HG03442 (cell line): Measurements from ENCODE around the gene SLC1A3.

Source experiments
- ATAC-seq: cut with Tn5 transposase; IDR thresholded peaks from one replicate; pipeline ENCODE4 v1.9.1; 2021; ENCODE audit warnings: mild to moderate bottlenecking, moderate library complexity; ENCODE audit not compliant: unreplicated experiment

SLC1A3 gene

DNA sequence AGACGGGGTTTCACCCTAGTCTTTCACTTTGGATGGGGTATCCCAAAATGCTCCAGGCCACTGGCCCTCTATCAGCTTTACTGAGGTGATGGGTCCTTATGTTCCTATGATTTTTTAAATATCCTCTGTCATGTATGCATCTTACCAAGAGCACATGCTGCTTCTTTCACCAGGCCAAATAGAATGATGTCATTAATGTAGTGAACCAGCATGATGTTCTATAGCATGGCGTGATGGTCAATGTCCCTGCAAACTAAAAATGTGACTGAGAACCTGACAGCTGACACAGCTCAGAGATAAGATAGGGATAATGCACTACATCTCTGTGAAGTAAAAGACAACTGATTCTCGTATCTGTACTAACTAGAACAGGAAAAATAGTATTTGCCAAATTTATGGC is 103.6 kb downstream of the SLC1A3 start:
- no peak for ATAC-seq

- ATAC-seq = no peak
Observed at GRCh38 chr5:36712706-36713105, 106.3 kb downstream of the SLC1A3 start.

GRCh38 chr5:36713541-36713940 is 107.1 kb downstream of the SLC1A3 start:
- no peak for ATAC-seq

DNA sequence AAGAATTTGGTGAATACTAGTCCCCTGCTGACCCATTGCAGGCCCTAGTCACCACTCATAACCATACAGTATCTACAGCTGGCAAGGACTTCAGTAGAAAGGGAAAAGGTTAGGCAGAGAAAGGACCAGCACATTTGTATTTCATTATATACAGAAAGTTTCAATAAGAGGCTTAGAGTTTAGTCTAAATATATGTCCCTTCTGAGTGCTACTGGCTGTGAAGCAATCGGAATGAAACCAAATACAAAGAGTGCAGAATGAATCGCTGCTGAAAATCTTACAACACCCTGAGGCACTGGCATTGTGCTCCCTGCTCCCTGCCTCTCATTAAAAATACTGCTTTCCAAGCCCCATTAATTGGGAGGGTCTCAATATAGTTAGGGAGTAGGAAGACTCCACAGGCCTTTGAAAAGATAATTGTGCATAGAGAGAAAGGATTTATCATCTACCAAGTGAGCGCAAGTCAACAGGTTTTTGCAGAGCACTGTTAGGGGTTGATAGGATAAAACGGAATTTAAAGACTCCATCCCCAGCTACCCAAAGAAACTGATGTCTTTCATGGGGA is 110.8 kb downstream of the SLC1A3 start:
- ATAC-seq = no peak

DNA sequence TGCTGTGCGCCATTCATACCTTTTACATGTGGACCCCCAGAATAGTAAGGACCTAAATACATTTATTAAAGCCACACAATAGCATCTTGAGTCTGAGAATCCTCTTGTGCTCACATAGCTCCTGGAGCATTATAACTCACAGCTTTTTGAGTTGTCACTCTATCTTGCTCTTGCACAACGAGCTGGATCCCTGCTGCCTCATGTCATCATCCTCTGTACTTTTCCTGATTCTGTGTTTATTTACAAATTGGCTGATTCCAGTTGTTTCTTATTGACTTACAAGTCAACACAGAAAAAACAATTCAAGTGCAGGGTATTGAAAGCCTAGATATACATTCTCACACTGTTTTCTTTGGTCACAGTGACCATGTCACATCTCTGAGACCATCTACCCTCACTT is 112.9 kb downstream of the SLC1A3 start:
- ATAC-seq = no peak

GRCh38 chr5:36720688-36721087 is 114.3 kb downstream of the SLC1A3 start:
- ATAC-seq = no peak

GRCh38 chr5:36721664-36722235 is 115.3 kb downstream of the SLC1A3 start:
- no peak for ATAC-seq

DNA sequence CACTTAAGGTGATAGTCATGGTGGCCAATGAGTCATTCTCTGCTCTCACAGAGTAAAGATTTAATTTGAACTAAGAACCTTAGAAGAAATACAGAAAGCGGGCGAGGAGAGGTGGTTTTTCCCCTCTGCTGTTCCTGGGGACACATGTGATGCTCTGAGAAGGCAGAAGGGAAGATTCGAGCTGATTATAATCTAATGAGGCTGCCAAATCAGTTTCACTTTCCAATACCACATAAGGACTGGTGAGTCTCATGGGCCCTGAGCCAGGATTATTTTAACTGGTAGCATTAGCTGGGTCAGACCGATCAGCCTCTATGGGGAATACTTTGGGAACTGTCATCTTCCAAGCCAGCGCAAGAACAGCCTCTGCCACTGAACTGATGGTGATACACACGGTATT is 116.5 kb downstream of the SLC1A3 start:
- ATAC-seq = peak; percentile 28

GRCh38 chr5:36723912-36724311 is 117.5 kb downstream of the SLC1A3 start:
- peak; percentile 35 for ATAC-seq

- peak; percentile 70 for ATAC-seq
Observed at GRCh38 chr5:36724467-36725332, 118.3 kb downstream of the SLC1A3 start.

DNA sequence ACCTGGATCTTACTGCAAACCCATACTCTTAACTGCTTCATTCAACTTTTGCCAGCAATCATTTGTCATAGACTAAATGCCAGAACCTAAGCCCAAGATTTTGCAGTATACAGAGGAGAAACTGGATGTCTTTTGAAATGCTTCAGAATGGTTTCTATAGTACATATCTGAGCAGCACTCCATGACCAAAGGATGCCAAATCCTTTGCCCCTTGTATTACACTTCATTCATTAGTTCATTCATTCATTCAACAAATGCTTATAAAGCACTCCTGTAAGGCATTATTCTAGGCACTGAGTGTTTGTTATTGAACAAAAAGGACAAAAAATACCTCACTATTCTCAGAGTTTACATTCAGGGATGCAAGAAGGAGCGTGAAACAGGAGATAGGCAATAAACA is 119.9 kb downstream of the SLC1A3 start:
- ATAC-seq = no peak

DNA sequence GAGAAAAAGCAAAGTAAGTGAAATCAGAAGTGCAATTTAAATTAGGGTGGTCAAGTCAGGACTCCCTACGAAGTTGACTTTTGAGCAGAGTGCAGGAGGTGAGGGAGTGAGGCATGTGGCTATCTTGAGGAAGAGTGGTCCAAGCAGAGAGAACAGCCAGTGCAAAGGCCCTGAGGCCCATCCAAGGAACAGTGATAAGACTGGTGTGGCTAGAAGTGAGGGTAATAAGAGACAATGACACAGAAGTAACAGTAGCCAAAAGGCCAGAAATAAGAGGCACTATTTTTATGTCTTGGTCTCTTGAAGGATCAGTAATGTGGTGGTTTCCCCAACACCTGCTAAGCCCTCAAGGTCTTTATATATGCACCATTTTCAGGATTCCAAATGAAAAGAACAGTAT is 120.4 kb downstream of the SLC1A3 start:
- ATAC-seq = no peak

- ATAC-seq = no peak
Observed at GRCh38 chr5:36728697-36729543, 122.5 kb downstream of the SLC1A3 start.

- ATAC-seq = no peak
Observed at GRCh38 chr5:36730537-36731216, 124.3 kb downstream of the SLC1A3 start.

DNA sequence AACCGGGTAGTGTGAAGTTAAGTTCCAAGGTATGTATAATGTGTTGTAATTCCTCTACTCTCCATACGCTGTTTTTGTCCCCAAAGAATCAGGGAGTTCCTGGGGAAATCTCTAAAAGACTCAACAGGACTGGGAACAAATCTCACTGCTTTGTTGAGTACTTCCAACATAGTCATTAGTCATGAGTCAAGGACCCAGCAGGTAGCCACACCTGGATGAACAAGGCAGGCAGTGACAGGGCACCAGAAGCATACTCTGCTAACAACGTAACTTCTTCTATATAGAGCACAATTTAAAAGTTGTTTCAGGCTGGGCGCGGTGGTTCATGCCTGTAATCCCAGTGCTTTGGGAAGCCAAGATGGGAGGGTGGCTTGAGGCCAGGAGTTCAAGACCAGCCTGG is 126.8 kb downstream of the SLC1A3 start:
- ATAC-seq = no peak

- no peak for ATAC-seq
Observed at GRCh38 chr5:36734422-36734821, 128.0 kb downstream of the SLC1A3 start.

- no peak for ATAC-seq
Observed at GRCh38 chr5:36735891-36736290, 129.5 kb downstream of the SLC1A3 start.
